ENCODE data around the gene CHCHD3.
"Not testable (repeated sequence)": the region's sequence is repeated elsewhere in the genome, so short reads cannot be mapped to it uniquely, and the experiment has no call there.

The CHCHD3 gene

GRCh38 chr7:132910657-132911056 lies 171.2 kb downstream of the CHCHD3 start:
- H3K79me2 ChIP-seq (ENCODE audit: insufficient read depth, low read depth) = peaks cover 3% of the 10 kb centered on the region; the same call in 1 of the 2 replicates
- H2AFZ ChIP-seq (ENCODE audit: low read depth) = no peak overlapping the region
- no peaks in the 10 kb centered on the region for H3K36me3 ChIP-seq (ENCODE audit: insufficient read depth)
- no peak overlapping the region for H3K27ac ChIP-seq
- H3K27me3 ChIP-seq (ENCODE audit: insufficient read depth, low read depth) = no peaks in the 10 kb centered on the region
- no peak for TF ChIP-seq CTCF (conservative IDR thresholded peaks at IDR 0.05; ENCODE audit: low read depth, low read length)
- no peak overlapping the region for H3K4me3 ChIP-seq (IDR thresholded peaks at IDR 0.05; ENCODE audit: insufficient read depth, low read depth, low read length)
- no peak overlapping the region for H3K9ac ChIP-seq
- no peaks in the 10 kb centered on the region for H4K20me1 ChIP-seq (ENCODE audit: insufficient read depth)
- peaks cover 29% of the 10 kb centered on the region for H3K4me1 ChIP-seq (ENCODE audit: low read depth, poor library complexity, severe bottlenecking)
- H3K4me2 ChIP-seq = no peak overlapping the region

- Histone ChIP-seq H3K4me1 (ENCODE audit: low read depth, poor library complexity, severe bottlenecking) (peaks cover 36% of the 10 kb centered on the region), H3K4me3 (IDR thresholded peaks at IDR 0.05; ENCODE audit: insufficient read depth, low read depth, low read length) (no peak overlapping the region), H2AFZ (ENCODE audit: low read depth) (no peak overlapping the region), H3K79me2 (ENCODE audit: insufficient read depth, low read depth) (peaks cover 14% of the 10 kb centered on the region; the same call in 1 of the 2 replicates), H3K27me3 (ENCODE audit: insufficient read depth, low read depth) (no peaks in the 10 kb centered on the region), H4K20me1 (ENCODE audit: insufficient read depth) (no peaks in the 10 kb centered on the region), H3K27ac (peak overlapping the region; percentile 42; the same call in 1 of the 2 replicates), H3K9ac (no peak overlapping the region), H3K36me3 (ENCODE audit: insufficient read depth) (no peaks in the 10 kb centered on the region), H3K4me2 (peak overlapping the region; percentile 46; the same call in 1 of the 2 replicates)
- TF ChIP-seq CTCF (conservative IDR thresholded peaks at IDR 0.05; ENCODE audit: low read depth, low read length) = no peak
These were observed 174.4 kb downstream of the CHCHD3 start for GRCh38 chr7:132907380-132907940.

GRCh38 chr7:132906193-132906835 lies 175.6 kb downstream of the CHCHD3 start:
- Histone ChIP-seq H3K79me2 (ENCODE audit: insufficient read depth, low read depth) (peaks cover 14% of the 10 kb centered on the region; the same call in 1 of the 2 replicates), H3K4me2 (peak overlapping the region; percentile 46), H3K27ac (peak overlapping the region; percentile 42; the same call in 1 of the 2 replicates), H3K9ac (peak overlapping the region; percentile 12; the same call in 1 of the 2 replicates), H2AFZ (ENCODE audit: low read depth) (no peak overlapping the region), H4K20me1 (ENCODE audit: insufficient read depth) (no peaks in the 10 kb centered on the region), H3K4me3 (IDR thresholded peaks at IDR 0.05; ENCODE audit: insufficient read depth, low read depth, low read length) (no peak overlapping the region), H3K4me1 (ENCODE audit: low read depth, poor library complexity, severe bottlenecking) (peaks cover 36% of the 10 kb centered on the region), H3K27me3 (ENCODE audit: insufficient read depth, low read depth) (no peaks in the 10 kb centered on the region), H3K36me3 (ENCODE audit: insufficient read depth) (no peaks in the 10 kb centered on the region)
- no peak for TF ChIP-seq CTCF (conservative IDR thresholded peaks at IDR 0.05; ENCODE audit: low read depth, low read length)

- H3K27me3 ChIP-seq (ENCODE audit: insufficient read depth, low read depth); H3K9ac ChIP-seq; H3K36me3 ChIP-seq (ENCODE audit: insufficient read depth); H4K20me1 ChIP-seq (ENCODE audit: insufficient read depth); H3K27ac ChIP-seq; H3K4me3 ChIP-seq (IDR thresholded peaks at IDR 0.05; ENCODE audit: insufficient read depth, low read depth, low read length); H2AFZ ChIP-seq (ENCODE audit: low read depth): not testable (repeated sequence)
- Histone ChIP-seq H3K79me2 (ENCODE audit: insufficient read depth, low read depth) (peaks cover 14% of the 10 kb centered on the region; the same call in 1 of the 2 replicates), H3K4me2 (peak overlapping the region; percentile 46; the same call in 1 of the 2 replicates), H3K4me1 (ENCODE audit: low read depth, poor library complexity, severe bottlenecking) (peaks cover 36% of the 10 kb centered on the region)
These were observed 176.8 kb downstream of the CHCHD3 start for GRCh38 chr7:132905136-132905535.

GRCh38 chr7:132904209-132904608 lies 177.7 kb downstream of the CHCHD3 start:
- Histone ChIP-seq H4K20me1 (ENCODE audit: insufficient read depth) (no peaks in the 10 kb centered on the region), H3K27ac (no peak overlapping the region), H3K4me3 (IDR thresholded peaks at IDR 0.05; ENCODE audit: insufficient read depth, low read depth, low read length) (no peak overlapping the region), H2AFZ (ENCODE audit: low read depth) (no peak overlapping the region), H3K36me3 (ENCODE audit: insufficient read depth) (no peaks in the 10 kb centered on the region), H3K27me3 (ENCODE audit: insufficient read depth, low read depth) (no peaks in the 10 kb centered on the region), H3K79me2 (ENCODE audit: insufficient read depth, low read depth) (peaks cover 14% of the 10 kb centered on the region; the same call in 1 of the 2 replicates), H3K4me2 (no peak overlapping the region), H3K4me1 (ENCODE audit: low read depth, poor library complexity, severe bottlenecking) (peaks cover 36% of the 10 kb centered on the region), H3K9ac (no peak overlapping the region)
- no peak for TF ChIP-seq CTCF (conservative IDR thresholded peaks at IDR 0.05; ENCODE audit: low read depth, low read length)

GRCh38 chr7:132902294-132902693 lies 179.6 kb downstream of the CHCHD3 start:
- not testable (repeated sequence) for H4K20me1 ChIP-seq (ENCODE audit: insufficient read depth); H3K4me3 ChIP-seq (IDR thresholded peaks at IDR 0.05; ENCODE audit: insufficient read depth, low read depth, low read length); H2AFZ ChIP-seq (ENCODE audit: low read depth); H3K36me3 ChIP-seq (ENCODE audit: insufficient read depth); H3K27ac ChIP-seq; H3K4me2 ChIP-seq; H3K27me3 ChIP-seq (ENCODE audit: insufficient read depth, low read depth); H3K9ac ChIP-seq
- Histone ChIP-seq H3K4me1 (ENCODE audit: low read depth, poor library complexity, severe bottlenecking) (peaks cover 24% of the 10 kb centered on the region), H3K79me2 (ENCODE audit: insufficient read depth, low read depth) (peaks cover 14% of the 10 kb centered on the region; the same call in 1 of the 2 replicates)
